ENCODE results near the gene THBS1. TPM values are rescaled to one million over a fixed set of nuclear protein-coding genes. Genes with fewer than 3 reads are reported as not detected.

THBS1 gene
- total and polyA plus RNA-seq, 2 donors (not counting 1 experiment from before 2014, with no cell fraction given): 0.63 to 4.3 TPM

- Mint-ChIP-seq H3K27ac (no peak overlapping the region), H3K27me3 (peaks cover 3% of the 10 kb centered on the region), H3K4me3 (no peak overlapping the region), H3K4me1 (no peaks in the 10 kb centered on the region), H3K9me3 (ENCODE audit: insufficient read depth) (no peaks in the 10 kb centered on the region)
- H3K4me3 ChIP-seq (ENCODE audit: control extremely low read depth in 1 of 5, extremely low read depth in 1 of 5, insufficient read depth in 1 of 5, low read depth in 2 of 5, low read length in 4 of 5): no peak overlapping the region
- ATAC-seq (ENCODE audit: low read depth) (no peak), DNase-seq (no peak)
- H3K36me3 ChIP-seq (replicated peaks in 1 of 2; ENCODE audit: control extremely low read depth in 1 of 2, control insufficient read depth in 1 of 2, extremely low read depth in 1 of 2, insufficient read depth in 2 of 2, low read length in 1 of 2): no peaks in the 10 kb centered on the region
- H4K20me1 ChIP-seq (ENCODE audit: control insufficient read depth, insufficient read depth, low read length, poor library complexity, severe bottlenecking): no peaks in the 10 kb centered on the region
- no peak overlapping the region for H3K4me2 ChIP-seq (replicated peaks; ENCODE audit: low read depth, low read length, poor library complexity, severe bottlenecking)
- 93% methylated on average over 4 of the region's 7 CpGs for WGBS (ENCODE audit: insufficient coverage)
- no peak overlapping the region for H3K9ac ChIP-seq (ENCODE audit: low read length)
- no peaks in the 10 kb centered on the region for H3K27me3 ChIP-seq (replicated peaks in 1 of 4; ENCODE audit: control extremely low read depth in 1 of 4, control insufficient read depth in 3 of 4, insufficient read depth in 4 of 4, low read length in 3 of 4)
- no peaks in the 10 kb centered on the region for H3K4me1 ChIP-seq (ENCODE audit: control insufficient read depth in 2 of 2, insufficient read depth in 2 of 2, low read length in 2 of 2)
- no peaks in the 10 kb centered on the region for H3K9me3 ChIP-seq (ENCODE audit: control extremely low read depth in 1 of 3, control insufficient read depth in 2 of 3, insufficient read depth in 1 of 3, low read length in 2 of 3)
- no peak overlapping the region for H3K27ac ChIP-seq (ENCODE audit: low read length in 2 of 2)
- H3K79me2 ChIP-seq (ENCODE audit: control insufficient read depth, insufficient read depth, low read length): no peaks in the 10 kb centered on the region
- POLR2A ChIA-PET: no interaction called here
- no peak overlapping the region for H2AFZ ChIP-seq (ENCODE audit: insufficient read depth, low read depth, low read length, poor library complexity, severe bottlenecking)
- intact Hi-C loops (cut with micrococcal nuclease): no loop called here
- TF ChIP-seq CTCF (IDR thresholded peaks at IDR 0.05): no peak
- no peak for TF ChIP-seq EZH2 (IDR thresholded peaks at IDR 0.05; ENCODE audit: borderline replicate concordance, insufficient read depth, low read depth, low read length, poor library complexity, severe bottlenecking)
- CTCF ChIA-PET: no interaction called here
Measured at GRCh38 chr15:39556461-39556860, 24.4 kb upstream of the THBS1 start.

GRCh38 chr15:39558421-39558820, 22.5 kb upstream of the THBS1 start:
- Histone ChIP-seq H3K4me3 (ENCODE audit: control extremely low read depth in 1 of 5, extremely low read depth in 1 of 5, insufficient read depth in 1 of 5, low read depth in 2 of 5, low read length in 4 of 5) (no peak overlapping the region), H3K36me3 (replicated peaks in 1 of 2; ENCODE audit: control extremely low read depth in 1 of 2, control insufficient read depth in 1 of 2, extremely low read depth in 1 of 2, insufficient read depth in 2 of 2, low read length in 1 of 2) (no peaks in the 10 kb centered on the region), H3K79me2 (ENCODE audit: control insufficient read depth, insufficient read depth, low read length) (no peaks in the 10 kb centered on the region), H3K9me3 (ENCODE audit: control extremely low read depth in 1 of 3, control insufficient read depth in 2 of 3, insufficient read depth in 1 of 3, low read length in 2 of 3) (no peaks in the 10 kb centered on the region), H2AFZ (ENCODE audit: insufficient read depth, low read depth, low read length, poor library complexity, severe bottlenecking) (no peak overlapping the region), H3K27me3 (replicated peaks in 1 of 4; ENCODE audit: control extremely low read depth in 1 of 4, control insufficient read depth in 3 of 4, insufficient read depth in 4 of 4, low read length in 3 of 4) (no peaks in the 10 kb centered on the region), H3K27ac (ENCODE audit: low read length in 2 of 2) (no peak overlapping the region), H3K9ac (ENCODE audit: low read length) (no peak overlapping the region), H4K20me1 (ENCODE audit: control insufficient read depth, insufficient read depth, low read length, poor library complexity, severe bottlenecking) (no peaks in the 10 kb centered on the region), H3K4me1 (ENCODE audit: control insufficient read depth in 2 of 2, insufficient read depth in 2 of 2, low read length in 2 of 2) (no peaks in the 10 kb centered on the region), H3K4me2 (replicated peaks; ENCODE audit: low read depth, low read length, poor library complexity, severe bottlenecking) (no peak overlapping the region)
- H3K9me3 Mint-ChIP-seq (ENCODE audit: insufficient read depth): no peaks in the 10 kb centered on the region
- ATAC-seq (ENCODE audit: low read depth): no peak
- no peaks in the 10 kb centered on the region for H3K4me1 Mint-ChIP-seq
- ChIA-PET CTCF (no interaction called here), POLR2A (no interaction called here)
- no peak for TF ChIP-seq CTCF (IDR thresholded peaks at IDR 0.05)
- no peak for TF ChIP-seq EZH2 (IDR thresholded peaks at IDR 0.05; ENCODE audit: borderline replicate concordance, insufficient read depth, low read depth, low read length, poor library complexity, severe bottlenecking)
- DNase-seq: no peak
- H3K27me3 Mint-ChIP-seq: no peaks in the 10 kb centered on the region
- no peak overlapping the region for H3K4me3 Mint-ChIP-seq
- WGBS (ENCODE audit: insufficient coverage): 34% methylated on average over 3 of the region's 3 CpGs
- intact Hi-C loops (cut with micrococcal nuclease): no loop called here
- H3K27ac Mint-ChIP-seq: no peak overlapping the region
